Islet precursor cell (in vitro differentiated cells): ENCODE measurements around the gene TRPC1.

Source experiments
- DNase-seq: peaks from one replicate; pipeline ENCODE4 v3.0.0-alpha.2; 2018

TRPC1 gene

DNA sequence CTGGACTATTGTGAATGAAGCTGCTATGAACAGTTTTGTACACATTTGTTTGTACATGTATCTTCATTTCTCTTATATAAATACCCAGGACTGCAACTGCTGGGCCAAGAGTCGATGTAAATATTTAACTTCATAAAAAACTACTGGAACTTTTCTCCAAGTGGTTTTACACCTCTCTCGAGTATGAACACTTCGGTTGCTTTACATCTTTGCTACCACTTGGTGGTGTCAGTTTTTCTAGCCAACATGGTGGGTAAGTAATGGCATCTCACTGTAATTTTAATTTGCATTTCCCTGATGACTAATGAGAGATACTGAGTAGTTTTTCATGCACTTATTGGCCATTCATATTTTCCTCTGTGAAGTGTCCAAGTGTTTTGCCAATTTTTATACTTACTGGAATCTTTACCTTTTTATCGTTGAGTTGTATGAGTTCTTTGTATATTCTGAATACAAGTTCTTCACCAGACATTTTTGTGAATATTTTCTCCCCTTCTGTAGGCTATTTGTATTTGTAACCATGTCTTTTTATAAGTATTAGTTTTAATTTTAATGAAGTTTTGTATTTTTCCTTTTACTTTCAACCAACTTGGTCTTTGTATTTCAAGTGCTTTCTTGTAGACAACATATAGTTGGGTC is 120.6 kb downstream of the TRPC1 start:
- DNase-seq, result no peak

DNA sequence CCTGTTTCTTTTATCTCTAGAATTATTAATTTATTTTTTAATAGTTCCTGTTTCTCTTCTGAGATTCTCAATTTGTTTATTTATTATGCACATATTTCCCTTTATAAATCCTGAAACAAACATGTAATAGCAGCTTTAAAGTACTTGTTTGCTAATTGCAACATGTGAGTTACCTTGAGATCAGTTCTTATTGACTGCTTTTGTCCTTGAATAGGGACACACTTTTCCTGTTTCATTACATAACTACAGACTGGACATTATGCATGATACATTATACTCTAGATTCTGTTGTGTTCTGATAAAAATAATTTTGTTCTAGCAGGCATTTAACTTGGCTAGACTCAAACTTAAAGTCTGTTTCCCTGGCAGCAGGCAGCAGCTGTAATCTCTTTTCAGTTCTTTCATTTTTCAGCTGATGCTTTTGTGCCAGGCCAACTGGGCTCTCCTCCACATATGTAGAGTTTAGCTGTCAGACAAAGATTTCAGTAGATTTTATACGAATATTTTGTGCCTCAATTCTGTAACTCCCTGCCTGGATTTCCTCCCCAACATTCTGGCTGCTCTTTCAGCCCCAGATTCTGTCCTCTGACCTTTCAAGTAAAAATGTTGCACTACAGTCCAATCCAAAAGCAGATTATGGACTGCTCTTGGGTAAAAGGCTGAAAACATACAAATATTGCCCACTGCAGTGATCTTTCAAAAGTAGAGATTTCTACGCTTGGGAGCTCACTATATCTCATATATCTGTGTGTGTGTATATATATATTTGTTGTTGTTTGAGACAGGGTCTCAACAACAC is 123.1 kb downstream of the TRPC1 start:
- DNase-seq, result no peak

DNA sequence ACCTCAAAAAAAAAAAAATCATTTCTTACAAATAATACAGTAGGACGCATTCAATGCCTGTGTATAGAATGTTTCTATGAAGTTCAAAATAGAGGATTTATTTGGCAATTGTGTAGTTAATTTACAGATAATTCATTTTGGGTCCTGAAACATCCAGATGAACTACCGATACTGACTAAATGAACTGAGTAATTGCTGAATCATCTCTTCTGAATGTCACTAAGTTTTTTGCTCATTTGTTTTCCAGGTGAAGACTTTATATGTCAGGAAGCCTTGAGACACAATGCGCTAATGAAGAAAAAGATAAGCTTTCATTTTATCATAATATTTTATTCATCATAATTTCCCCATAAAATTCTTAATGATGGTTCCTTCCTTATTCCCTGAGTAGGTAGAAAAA is 125.3 kb downstream of the TRPC1 start:
- DNase-seq, result no peak

DNA sequence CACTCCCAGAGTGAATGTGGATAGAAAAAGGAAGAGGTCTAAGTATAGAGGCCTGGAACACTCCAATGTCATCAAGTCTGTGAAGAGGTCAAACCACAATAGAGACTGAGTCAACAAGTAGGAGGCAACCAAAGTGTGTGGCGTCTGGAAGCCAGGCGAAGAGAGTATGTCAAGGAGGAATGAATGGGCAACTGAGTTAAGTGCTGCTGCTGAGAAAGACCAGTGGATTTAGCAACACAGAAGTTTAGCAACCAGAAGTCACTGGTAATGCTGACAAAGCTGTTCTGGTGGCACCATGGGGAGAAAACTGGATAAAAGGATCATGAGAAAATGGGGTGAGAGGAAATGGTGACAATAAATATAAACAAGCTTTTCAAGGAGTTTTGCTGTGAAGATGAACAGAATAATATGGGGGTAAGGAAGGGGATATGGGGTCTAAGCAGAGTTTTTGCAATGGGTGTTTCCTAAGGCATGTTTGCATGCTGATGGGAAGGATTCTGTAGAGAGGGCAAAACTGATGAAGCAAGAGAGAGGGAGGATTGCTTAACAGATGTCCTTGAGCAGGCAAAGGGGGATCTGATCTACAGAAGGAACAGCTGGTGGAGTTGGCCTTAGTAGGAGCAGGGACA is 126.7 kb downstream of the TRPC1 start:
- DNase-seq, result peak; percentile 93

DNA sequence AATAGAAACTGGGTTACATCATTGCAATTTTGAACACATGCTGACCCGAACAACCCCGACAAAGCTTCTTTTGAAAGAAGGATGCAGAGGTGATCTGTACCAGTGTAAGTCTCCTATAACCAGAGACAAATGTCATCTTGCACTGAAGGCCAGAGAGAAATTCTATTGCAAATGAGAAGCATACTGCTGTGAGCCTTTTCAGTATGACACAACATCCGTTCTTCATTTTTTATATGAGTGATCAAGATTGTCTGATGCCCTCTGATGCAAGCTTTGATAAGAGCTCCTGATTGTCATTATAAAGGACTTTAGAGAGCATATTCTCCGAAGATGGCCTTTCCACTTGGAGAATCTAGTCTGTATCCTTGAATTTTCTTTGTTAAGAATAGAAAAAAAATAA is 128.2 kb downstream of the TRPC1 start:
- DNase-seq, result no peak

DNA sequence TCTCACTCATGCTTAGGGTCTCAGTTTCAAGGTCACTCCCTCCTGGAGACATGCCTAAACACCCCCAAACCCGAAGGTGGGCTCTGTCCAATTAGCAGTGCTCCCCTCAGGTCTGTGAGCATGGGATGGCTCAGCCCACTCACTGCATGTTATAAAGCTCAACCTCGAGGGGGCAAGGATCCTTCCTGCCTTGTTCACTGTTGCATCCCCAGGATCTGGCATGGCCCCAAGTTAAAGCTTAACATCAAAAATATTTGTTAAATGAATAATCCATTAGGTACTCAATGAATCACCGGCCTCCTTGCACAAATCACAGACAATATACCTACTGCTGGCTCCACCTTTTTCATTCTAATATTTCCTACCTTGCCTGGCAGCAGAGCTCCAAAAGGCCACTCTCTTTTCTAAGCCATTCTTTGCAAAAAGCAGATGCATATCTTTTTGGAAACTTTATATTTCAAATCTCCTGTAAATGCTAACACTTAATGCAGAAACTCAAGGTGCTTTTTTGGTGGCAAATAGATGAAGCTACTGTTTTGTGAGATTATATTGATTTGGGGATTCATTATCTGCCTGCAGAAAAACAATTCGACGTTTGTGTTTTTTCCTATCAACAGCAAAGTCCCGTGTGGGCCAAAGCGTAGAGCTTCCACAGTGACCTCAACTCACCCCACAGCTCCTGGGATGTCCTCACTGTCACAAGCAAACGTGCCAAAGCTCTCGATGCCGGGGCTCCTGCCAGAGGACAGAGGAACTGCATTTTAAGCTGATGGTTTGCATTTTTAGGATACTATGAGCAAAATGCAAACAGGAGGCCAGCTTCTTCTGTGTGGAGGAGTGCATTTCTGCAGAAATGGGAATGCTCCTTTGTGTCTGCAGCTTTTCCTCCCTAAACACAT is 129.7 kb downstream of the TRPC1 start:
- no peak for DNase-seq

DNA sequence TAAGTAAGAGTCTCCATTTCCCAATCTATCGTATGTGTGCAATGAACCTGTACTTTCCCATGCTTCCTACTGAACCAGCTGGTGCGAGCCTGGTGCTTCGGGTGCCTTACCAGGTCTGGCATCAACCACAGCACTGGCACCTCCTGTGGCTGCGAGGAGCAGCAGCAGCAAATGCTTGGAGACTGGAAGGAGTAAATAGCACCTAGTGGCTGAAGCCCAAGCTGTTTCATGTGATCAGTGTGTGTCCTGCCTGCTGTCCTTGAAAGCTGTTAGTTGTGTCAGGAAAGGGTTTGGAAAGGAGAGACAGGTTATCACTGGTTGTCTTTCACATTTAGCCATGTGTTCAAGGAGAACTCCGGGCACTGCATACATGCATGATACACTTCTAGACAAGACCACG is 133.2 kb downstream of the TRPC1 start:
- peak; percentile 79 for DNase-seq
